SK-N-MC (cell line): ENCODE measurements around the gene KIF4B.

Source experiments
- EZH2 ChIP-seq: fragments of 200-600 bp; sonication (generic); IDR thresholded peaks from one replicate; pipeline ENCODE4 v1.6.1; 2017; ENCODE audit warnings: antibody characterized with exemption
- FOXP2 ChIP-seq: optimal IDR thresholded peaks from 2 replicates; pipeline ENCODE3; 2011; ENCODE audit warnings: mild to moderate bottlenecking, moderate library complexity; ENCODE audit not compliant: insufficient read depth; ENCODE audit errors: extremely low read length, control extremely low read depth
- POLR2AphosphoS5 ChIP-seq: IDR thresholded peaks from 2 replicates; pipeline ENCODE4 v1.6.1; 2012; ENCODE audit warnings: mild to moderate bottlenecking, low read depth, low read length, borderline replicate concordance

- TF ChIP-seq EZH2 (no peak), POLR2AphosphoS5 (no peak), FOXP2 (no peak)
Measured at GRCh38 chr5:155019601-155020226, 6.2 kb downstream of the KIF4B start.
